Endometrial microvascular endothelial cells (primary cell): ENCODE results near the gene DBH. TPM values are rescaled to one million over a fixed set of nuclear protein-coding genes. Genes with fewer than 3 reads are reported as not detected.

Experiments used
- in situ Hi-C: cut with HindIII; loops from 2 replicates; pipeline ENCODE4 v1.10.0; 2017; ENCODE audit warnings: low sequenced_read_pairs, low pct_unique_long_range_greater_than_20kb; ENCODE audit errors: inconsistent ontology term
- total RNA-seq: library from RNA; depleted of rRNA; stranded (reverse); fragments of >200 nt; gene quantifications from one replicate; pipeline ENCODE4 v1.2.3, GENCODE V29; 2015; ENCODE audit errors: inconsistent ontology term

DBH gene
- total RNA-seq: not detected

GRCh38 chr9:133635533-133636531, at the start of gene DBH:
Gene DBH (plus strand): TSS chr9:133636363. CDS start chr9:133636372, 9 bp downstream.
- in situ Hi-C loops: no loop called here

- in situ Hi-C loops: no loop called here
Observed at GRCh38 chr9:133587051-133587450, 49.1 kb upstream of the DBH start.

GRCh38 chr9:133587466-133587865, 48.7 kb upstream of the DBH start:
- in situ Hi-C loops: no loop called here

- in situ Hi-C loops: no loop called here
Observed at GRCh38 chr9:133589454-133590227, 46.5 kb upstream of the DBH start.

- in situ Hi-C loops: no loop called here
Observed at GRCh38 chr9:133590231-133590855, 45.8 kb upstream of the DBH start.

GRCh38 chr9:133591116-133591910, 44.9 kb upstream of the DBH start:
- in situ Hi-C loops: no loop called here

- in situ Hi-C loops: no loop called here
Observed at GRCh38 chr9:133591985-133592384, 44.2 kb upstream of the DBH start.

- in situ Hi-C loops: no loop called here
Observed at GRCh38 chr9:133592731-133593409, 43.3 kb upstream of the DBH start.

- in situ Hi-C loops: no loop called here
Observed at GRCh38 chr9:133593587-133594253, 42.4 kb upstream of the DBH start.

- in situ Hi-C loops: no loop called here
Observed at GRCh38 chr9:133594310-133594709, 41.9 kb upstream of the DBH start.

GRCh38 chr9:133595910-133596309, 40.3 kb upstream of the DBH start:
- in situ Hi-C loops: no loop called here

- in situ Hi-C loops: no loop called here
Observed at GRCh38 chr9:133597316-133597957, 38.7 kb upstream of the DBH start.

GRCh38 chr9:133598978-133599377, 37.2 kb upstream of the DBH start:
- in situ Hi-C loops: no loop called here

- in situ Hi-C loops: no loop called here
Observed at GRCh38 chr9:133599470-133600173, 36.5 kb upstream of the DBH start.

GRCh38 chr9:133600739-133601138, 35.4 kb upstream of the DBH start:
- in situ Hi-C loops: no loop called here

- in situ Hi-C loops: no loop called here
Observed at GRCh38 chr9:133601746-133602145, 34.4 kb upstream of the DBH start.

GRCh38 chr9:133602277-133602676, 33.9 kb upstream of the DBH start:
- in situ Hi-C loops: no loop called here
